Transverse colon (tissue), 3 donors: ENCODE results near the gene ALDH7A1.

Experiments
- CTCF ChIP-seq, 5 experiments: fragments of 200-600 bp in 3 of 5; fragments of 450-650 bp in 2 of 5; sonication (generic) in 3 of 5; IDR thresholded peaks; 1 replicate in 2 of 5; 2 replicates in 3 of 5; pipeline ENCODE4 v1.5.1; 2016 to 2017; ENCODE audit warnings: antibody characterized with exemption in 5 of 5, inconsistent platforms in 3 of 5, mild to moderate bottlenecking in 2 of 5, moderate library complexity in 1 of 5
- POLR2A ChIP-seq: fragments of 450-650 bp; IDR thresholded peaks from one replicate; pipeline ENCODE4 v1.6.1; 2016; ENCODE audit warnings: antibody characterized with exemption, mild to moderate bottlenecking, moderate library complexity

GRCh38 chr5:126624534-126624933, 29.5 kb upstream of the ALDH7A1 start:
- no peak for TF ChIP-seq CTCF (IDR thresholded peaks at IDR 0.05)
- no peak for TF ChIP-seq POLR2A
